Lung microvascular endothelial cell (primary cell): ENCODE measurements around the gene ACTR3C. TPM values are rescaled to one million over a fixed set of nuclear protein-coding genes. Genes with fewer than 3 reads are reported as not detected.
"Not testable (repeated sequence)": the region's sequence is repeated elsewhere in the genome, so short reads cannot be mapped to it uniquely, and the experiment has no call there.

Experiments used
- DNase-seq, 2 donors: peaks; one replicate each; pipeline versions ENCODE4 v3.0.0 to v3.0.0-alpha.2; 2010; ENCODE audit warnings: low read depth in 2 of 2
- total RNA-seq: library from RNA; depleted of rRNA; stranded (reverse); fragments of >200 nt; gene quantifications from 2 replicates; pipeline ENCODE4 v1.2.1, GENCODE V29; 2014

The ACTR3C gene
- total RNA-seq, 1 donor from 2014 or later = 8.3 TPM

DNA sequence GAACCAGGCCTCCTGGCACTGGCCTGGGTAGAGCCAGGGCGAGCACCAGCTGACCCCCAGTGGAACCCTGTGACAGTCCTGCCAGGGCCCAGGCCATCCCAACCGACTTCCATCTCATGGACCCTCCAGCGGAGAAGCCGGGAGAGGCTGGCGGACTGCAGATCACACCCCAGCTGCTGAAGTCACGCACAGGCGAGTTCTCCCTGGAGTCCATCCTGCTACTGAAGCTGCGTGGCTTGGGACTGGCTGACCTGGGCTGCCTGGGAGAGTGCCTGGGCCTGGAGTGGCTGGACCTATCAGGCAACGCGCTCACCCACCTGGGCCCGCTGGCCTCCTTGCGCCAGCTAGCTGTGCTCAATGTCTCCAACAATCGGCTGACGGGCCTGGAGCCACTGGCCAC lies 13.4 kb upstream of the ACTR3C start:
- no peak for DNase-seq

DNA sequence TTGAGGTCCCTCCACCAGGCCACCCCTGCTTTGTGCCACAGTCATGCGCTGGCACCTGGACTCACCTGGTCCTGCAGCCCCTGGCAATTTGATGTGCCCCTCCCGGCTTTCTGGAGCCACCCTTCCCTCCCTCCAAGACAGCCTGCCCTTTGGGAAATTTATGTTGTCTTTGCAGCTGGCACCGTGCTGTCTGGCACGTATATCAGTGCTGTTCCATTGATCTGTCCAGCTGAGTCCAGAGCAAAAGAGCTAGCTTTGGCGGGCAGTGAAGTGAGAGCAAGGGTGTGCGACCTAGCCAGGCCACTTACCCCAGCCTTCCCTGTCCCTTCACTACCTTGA lies 12.4 kb upstream of the ACTR3C start:
- DNase-seq = no peak

DNA sequence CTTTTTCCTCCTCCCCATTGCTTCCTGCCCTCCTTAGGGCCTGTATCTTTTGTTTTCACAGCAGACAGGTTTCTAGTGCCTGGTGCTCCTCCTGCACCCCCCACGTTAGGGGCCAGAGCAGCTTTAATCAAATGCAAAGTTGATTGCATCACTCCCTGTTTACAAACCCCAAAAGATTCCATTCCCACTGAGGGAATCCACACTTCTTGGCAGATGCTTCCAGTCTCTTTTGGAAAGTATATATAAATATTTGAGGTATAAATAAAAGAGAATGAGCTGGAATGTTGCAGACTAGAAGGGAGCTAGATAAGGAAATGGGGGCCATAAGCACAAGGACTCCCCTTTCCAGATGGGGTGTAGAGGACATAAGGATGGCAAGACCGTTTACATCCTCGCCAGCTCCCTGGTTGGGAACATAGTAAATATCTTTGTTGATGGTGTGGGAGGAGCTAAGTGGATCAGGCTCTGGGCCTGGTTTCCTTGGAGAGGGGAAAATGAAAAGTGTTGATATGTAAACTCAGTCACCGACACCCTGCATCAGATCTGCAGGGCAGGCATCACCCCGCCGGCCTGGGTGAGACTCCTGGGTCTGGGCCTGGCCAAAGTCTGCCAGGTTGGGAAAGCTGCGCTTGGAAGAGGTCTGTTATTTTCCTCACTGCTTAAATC lies 11.9 kb upstream of the ACTR3C start:
- no peak for DNase-seq

DNA sequence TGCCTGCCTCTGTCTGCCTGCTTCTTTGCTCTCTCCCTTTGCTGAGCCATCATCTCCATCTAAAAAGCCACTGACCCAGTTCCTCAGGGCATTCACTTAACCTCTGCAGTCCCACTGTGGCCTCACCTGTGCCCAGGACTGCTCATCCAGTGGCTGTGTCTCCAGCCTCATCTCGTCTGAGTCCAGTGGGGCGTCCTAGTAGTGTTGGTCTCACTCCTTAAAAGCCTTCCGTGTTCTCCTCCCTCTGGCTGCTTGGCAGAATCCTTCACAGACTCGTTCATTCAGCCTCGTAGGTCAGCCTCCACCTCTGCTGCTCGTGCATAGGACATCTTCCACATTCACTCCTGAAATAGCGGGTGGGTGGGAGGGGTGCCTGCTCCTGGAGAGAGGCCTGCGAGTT lies 10.8 kb upstream of the ACTR3C start:
- no peak for DNase-seq

DNA sequence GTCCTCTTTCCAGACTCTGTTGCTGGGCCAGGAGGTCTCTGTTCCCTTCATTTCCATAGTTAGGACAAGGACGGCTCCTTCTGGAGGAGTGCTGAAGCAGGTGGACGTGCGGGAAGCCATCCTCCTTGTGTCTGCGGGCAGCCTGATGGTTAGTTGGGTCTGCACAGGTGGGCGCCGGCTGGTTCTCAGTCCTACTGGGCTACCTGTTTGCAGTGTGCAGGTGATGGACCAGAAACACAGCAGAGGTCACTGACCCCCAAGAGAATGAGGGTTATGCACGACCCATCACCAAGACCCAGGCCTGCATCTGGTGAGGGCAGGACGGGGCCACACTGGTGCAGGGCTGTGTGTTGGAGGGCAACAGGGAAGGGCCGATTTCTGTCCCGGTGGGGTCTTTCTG lies 10.3 kb upstream of the ACTR3C start:
- no peak for DNase-seq

DNA sequence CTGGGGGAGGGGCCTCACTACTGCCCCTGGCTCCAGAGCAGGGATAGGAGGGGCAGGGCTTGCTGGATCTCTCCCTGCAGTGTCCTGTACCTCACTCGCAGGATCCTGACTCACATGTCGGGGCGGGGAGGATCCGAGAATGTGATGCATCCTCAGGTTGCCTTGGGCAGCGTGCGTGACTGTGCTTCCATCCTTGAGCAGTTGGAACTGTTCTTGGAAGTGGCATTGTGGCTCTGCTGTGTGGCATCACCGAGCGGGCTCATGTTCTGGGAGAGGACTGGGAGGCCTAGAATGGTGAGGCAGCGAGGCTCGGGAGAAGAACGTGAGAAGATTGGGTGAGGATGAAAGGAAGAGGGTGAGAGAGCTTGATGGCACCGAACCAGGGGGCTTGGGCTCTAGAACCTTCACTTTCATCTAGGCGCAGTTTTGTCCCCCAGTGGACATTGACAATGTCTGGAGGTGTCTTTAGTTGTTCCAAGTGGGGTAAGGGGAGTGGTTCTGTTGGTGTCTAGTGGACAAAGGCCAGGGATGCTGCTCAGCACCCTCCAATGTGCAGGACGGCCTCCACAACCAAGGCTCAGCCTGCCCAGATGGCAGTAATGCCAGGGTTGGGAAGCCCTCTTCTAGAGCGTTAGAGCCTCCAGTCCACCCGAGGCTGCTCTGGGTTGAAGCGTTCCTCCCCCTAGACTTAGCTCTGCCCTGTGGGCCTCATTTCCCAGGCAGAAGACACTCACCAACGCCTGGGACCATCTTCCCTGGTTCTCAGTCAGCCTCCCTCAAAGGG lies 9.7 kb upstream of the ACTR3C start:
- DNase-seq = no peak

DNA sequence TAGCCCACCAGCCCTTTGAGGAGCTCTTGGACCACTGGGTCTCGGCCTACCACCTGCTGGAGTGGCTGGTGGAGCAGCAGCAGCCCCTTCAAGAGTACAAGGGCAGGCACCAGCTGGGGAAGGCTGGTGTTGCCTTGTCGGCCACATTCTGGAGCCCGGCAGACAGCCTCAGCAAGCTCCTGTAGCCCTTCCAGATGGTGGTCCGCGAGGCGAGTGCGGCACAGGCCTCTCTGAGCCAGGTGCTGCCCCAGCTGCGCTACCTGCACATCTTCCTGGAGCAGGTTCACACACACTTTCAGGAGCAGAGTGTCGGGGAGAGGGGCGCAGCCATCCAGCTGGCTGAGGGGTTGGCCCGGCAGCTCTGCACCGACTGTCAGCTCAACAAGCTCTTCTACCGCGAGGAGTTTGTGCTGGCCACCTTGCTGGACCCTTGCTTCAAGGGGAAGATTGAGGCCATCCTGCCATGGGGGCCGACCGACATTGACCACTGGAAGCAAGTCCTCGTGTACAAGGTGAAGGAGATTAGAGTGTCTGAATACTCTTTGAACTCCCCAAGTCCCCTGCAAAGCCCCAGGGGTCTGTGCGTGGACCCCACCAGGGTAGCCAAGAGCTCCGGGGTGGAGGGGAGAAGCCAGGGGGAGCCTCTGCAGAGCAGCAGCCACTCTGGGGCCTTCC lies 7.0 kb upstream of the ACTR3C start:
- no peak for DNase-seq

DNA sequence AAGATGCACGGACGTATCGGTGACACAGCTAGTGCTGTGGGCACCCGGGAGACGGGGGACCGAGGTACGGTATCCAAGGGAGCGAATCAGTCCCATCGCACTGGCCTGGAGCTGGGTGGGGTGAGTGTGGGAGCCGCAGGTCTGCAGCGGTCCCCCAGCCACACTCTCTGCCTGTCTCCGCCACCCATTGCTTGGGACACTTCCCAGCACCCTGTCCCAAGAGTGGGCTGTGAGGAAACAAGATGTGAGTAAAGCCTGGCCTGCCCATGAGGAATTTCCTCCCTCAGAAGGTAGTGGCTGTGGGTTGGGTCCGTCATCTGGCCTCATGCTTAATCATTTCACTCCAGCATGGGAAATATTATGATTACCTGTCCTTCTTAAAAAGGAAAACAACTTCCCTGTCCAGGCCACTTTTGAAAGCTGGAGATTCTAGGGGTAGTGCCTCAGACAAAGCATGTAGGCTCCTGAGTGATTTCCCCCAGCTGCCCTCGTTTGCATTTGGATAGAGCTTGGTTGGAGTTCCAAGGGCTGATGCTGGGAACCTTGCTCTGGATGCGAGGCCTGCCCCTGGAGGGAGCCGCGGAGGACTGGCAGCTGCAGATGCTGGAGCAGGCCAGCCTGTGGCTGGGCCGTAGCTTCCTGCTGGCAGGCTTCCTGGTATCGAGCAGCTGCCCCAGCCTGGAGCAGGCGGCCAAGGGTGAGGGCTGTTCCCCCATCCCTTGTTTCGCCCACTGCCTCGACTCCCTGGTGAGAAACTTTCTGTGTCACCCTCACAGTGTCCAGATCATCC lies 6.2 kb upstream of the ACTR3C start:
- no peak for DNase-seq

DNA sequence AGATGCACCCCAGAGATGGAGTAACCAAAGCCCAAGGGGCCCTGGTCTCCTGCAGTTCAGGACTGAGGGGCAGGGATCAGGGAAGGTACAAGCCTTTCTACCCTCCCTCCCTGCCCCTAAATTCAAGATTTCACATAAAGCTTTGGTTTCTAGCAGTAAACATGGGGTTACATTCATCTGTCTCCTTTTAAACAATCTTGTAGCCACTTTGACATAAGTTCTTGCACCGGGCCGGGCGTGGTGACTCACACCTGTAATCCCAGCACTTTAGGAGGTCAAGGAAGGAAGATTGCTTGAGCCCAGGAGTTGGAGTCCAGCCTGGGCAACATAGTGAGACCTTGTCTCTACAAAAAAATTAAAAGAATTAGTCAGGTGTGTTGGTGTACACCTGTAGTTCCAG lies 4.0 kb upstream of the ACTR3C start:
- DNase-seq = no peak

DNA sequence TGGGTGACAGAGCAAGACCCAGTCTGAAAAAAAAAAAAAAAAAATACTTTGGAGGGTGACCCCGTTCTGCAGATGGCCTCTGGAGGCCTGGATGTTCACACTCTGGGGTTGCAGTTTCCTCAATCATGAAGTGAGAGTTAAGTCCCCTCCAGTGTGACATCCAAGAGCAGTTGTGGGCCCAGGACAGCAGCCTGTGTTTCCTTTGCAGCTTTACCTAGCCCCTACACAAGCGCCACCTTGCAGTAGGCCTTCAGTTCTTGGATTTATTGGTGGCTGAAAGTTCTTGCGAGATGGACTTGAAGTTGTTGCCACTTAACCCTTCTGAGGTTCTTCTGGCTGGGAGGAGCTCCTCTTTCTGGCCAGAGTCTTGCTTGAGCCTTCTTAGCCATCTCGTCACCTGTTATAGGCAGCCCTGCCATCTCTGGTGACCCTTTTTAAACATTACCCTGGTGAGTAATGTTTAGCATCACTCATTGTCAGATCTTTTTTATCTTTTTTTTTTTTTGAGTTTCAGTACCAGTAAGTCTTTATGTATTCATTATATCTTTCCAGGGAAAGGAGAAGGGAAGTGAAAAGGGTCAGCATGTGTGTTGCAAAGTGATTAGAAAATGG lies 3.4 kb upstream of the ACTR3C start:
- no peak for DNase-seq

DNA sequence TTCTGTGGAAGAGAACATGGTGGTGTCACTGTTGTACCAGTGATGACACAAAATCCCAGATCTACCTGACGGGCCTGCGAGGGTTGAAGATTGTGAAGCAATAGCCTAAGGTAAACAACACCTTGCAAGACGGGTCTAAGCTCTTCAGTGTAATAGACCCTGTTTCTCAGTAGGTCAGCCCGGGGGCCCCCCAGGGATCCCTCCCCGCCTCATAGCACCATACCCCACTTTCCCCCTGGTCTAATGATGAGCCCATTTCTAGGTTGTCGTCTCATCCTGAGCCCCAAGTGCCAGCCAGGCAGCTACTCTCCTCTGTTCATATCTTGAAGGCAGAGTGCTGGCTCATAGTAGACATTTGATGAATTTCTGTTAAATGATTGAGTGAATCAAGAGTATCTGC lies 2.6 kb upstream of the ACTR3C start:
- no peak for DNase-seq

DNA sequence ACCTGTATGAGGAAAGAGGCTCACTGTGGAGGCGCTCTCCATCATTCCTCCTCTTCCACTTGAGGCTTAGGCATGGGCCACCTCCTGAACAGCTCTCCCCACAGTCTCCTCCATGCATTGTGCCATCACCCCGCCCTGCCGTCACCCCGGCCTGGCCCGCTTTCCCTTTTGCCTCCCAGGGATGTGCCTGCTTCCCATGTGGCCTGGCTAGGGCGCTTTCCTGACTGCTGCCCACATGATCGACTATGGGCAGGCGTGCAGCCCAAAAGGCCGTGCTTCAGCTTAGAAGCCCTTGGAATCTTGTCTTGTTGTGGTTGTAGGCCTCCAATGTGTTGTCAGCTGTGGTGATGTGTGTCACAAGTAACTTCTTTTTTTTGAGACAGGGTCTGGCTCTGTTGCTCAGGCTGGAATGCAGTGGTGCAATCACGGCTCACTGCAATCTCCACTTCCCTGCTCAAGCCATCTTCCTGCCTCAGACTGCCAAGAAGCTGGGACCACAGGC lies 1.8 kb upstream of the ACTR3C start:
- no peak for DNase-seq

DNA sequence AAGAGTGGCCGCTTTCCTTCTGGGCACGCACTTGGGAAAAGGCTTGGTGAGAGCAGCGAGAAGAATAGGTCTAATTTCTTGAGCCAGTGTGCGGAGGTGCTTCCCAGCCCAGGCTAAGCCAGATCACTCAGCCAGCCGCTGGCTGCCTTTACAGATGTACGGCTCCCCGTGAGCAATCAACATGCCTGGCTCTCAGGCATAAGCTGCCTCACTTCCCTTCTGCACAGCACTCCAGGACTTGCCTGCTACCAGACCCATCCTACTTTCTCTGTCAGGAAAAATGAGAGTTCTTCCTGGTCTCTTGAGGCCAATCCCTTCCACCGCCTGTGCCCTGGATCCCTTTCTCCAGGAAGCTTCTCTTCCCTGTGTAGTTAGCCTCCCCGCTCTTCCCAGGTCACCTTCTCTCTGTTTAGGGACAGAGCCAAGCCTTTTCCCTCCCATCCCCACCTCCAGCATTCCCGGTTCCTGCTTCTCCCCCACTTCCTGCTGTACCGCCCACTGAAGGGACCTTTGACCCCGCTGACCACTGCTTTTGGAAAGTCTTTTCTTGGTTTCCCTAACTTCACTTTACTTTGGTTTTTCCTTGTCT lies 1.1 kb upstream of the ACTR3C start:
- DNase-seq = peak; percentile 9 to 10

DNA sequence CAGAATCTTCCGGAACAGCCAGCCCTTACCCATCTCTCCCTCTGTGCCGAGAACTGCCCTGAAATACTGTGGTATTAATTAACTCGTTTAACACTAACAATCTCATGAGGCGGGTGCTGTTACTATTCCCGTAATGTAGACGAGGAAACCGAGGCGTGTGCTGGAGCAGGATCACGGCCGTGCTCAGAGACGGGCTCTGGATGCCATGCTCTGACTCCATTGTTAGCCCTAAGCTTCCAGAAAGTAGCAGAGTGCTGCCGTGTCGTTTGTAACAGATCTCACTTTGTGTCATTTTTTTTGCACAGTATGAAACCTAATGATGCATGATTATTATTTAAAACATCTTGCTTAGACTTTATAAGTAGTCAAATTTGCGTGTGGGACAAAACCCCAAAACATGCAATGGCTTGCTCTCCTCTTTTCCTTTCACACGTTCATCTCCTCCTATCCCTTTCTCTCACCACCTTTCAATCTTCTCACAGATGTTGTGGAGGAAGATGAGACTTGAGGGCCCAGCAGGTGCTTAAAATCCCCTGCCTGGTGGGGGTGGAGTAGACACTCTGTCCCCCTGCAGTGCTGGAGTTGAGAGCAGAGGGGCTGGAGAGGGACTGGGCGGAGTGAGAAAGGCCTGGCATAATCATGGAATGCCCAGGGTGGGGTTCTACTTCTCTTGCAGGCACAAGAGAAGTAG lies 482 bp upstream of the ACTR3C start:
- peak in 1 of 2 donors; percentile 10 for DNase-seq

DNA sequence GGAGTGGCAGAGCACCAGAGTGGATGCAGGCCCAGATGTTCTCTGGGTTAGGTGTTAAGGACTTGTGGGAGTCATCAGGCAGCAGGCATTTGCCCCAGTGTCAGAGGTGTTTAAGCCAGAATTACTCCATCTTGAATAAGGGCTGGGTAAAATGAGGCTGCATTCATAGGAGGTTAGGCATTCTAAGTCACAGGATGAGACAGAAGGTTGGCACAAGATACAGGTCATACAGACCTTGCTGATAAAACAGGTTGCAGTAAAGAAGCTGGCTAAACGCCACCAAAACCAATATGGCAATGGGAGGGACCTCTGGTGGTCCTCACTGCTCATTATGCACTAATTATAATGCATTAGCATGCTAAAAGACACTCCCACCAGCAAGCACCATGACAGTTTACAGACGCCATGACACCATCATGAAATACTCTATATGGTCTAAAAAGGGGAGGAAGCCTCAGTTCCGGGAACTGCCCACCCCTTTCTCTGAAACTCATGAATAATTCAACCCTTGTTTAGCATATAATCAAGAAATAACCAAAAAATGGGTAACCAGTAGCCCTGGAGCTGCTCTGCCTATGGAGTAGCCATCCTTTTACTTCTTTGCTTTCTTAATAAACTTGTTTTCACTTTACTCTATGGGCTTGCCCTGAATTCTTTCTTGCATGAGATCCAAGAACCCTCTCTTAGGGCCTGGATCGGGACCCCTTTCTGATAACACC lies 1.1 kb downstream of the ACTR3C start:
- no peak for DNase-seq

DNA sequence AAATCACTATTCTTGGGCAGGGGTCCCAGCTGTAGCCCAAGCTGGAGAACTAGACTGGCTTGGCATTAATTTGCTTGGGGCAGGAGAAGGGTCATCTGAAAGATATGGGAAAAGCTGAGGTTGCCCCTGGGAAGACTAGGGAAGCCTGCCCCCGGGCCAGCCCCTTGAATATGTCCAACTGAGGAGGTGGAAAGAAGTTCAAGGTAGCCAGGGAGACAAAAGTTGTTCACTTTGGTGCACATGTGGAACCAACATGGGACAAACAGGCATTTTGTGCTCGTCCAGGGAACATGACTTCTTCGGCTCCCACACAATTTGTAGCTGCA lies 1.6 kb downstream of the ACTR3C start:
- no peak for DNase-seq

DNA sequence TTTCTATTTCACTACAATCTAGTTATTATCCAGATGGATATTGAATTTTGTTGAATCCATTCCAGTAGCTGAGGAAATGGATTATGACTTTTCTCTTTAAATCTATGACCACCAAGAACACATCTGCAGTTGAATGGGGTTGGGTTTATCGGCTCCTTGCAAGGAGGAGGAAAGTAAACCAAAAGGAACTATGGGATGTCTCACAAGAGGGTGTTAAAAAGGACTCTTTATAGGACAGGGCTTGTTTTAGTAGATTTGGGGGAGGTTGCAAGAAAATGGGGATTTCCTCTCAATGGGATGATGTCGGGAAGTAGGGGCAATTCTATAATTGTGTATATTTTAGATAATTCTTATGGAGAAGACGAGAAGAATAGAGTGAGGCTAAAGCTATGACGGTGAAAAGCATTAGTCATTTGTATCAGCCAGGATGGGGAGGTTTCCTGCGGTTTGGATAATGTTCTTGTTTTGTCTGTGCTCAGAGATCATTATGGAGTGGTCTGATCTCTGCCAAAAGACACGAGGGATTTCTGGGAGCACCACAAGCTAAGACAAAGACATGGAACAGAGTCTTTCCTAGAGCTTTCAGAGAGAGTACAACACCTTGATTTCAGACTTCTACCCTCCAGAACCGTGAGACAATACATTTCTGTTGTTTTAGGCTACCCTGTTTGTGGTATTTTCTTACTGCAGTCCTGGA lies 5.4 kb downstream of the ACTR3C start:
- DNase-seq = peak; percentile 63 to 68

DNA sequence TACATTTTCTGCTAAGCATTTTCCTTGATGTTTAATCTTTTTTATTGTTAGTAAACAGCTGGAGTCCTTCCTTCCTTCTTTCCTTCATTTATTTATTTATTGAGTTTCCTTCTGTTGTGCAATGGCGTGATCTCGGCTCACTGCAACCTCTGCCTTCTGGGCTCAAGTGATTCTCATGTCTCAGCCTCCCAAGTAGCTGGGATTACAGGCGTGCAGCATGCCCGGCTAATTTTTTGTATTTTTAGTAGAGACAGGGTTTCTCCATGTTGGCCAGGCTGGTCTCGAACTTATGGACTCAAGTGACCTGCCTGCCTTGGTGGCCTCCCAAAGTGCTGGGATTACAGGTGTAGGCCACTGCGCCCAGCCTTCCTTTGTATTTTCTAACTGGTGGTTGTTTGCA lies 6.4 kb downstream of the ACTR3C start:
- not testable (repeated sequence) for DNase-seq

DNA sequence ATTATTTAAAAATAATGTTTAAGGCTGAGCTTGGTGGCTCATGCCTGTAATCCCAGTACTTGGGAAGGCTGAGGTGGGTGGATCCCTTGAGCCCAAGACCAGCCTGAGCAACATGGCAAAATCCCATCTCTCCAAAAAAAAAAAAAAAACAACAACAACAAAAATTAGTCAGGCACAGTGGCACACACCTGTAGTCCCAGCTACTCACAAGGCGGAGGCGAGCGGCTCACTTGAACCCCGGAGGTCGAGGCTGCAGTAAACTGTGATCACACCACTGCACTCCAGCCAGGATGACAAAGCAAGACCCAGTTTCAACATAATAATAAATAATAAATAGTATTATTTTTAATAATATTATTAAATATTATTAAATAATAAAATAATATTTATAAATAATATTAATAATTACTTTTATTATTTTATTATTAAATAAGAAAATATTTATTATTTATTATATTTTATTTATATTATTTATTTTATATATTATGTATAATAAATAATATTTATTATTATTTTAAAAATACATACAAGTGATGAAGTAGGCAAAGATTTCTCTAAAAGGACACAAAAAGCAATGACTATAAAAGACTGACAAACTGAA lies 8.6 kb downstream of the ACTR3C start:
- no peak for DNase-seq
